ENCODE results near the gene LZTS3.
A peak's percentile ranks its signal among the peaks of the same experiment; 100 is the strongest.
"Not testable (repeated sequence)": the region's sequence is repeated elsewhere in the genome, so short reads cannot be mapped to it uniquely, and the experiment has no call there.

LZTS3 gene

GRCh38 chr20:3123542-3123941, 49.8 kb downstream of the LZTS3 start:
- no peak overlapping the region for H3K4me3 ChIP-seq (ENCODE audit: control insufficient read depth, low read depth, low read length)
- TF ChIP-seq CTCF (conservative IDR thresholded peaks at IDR 0.05; ENCODE audit: control insufficient read depth, insufficient read depth, low read depth, low read length) = no peak
- no peak for DNase-seq (ENCODE audit: low read depth)

- no peak for DNase-seq (ENCODE audit: low read depth)
- no peak for TF ChIP-seq CTCF (conservative IDR thresholded peaks at IDR 0.05; ENCODE audit: control insufficient read depth, insufficient read depth, low read depth, low read length)
- no peak overlapping the region for H3K4me3 ChIP-seq (ENCODE audit: control insufficient read depth, low read depth, low read length)
Observed at GRCh38 chr20:3121955-3122610, 51.3 kb downstream of the LZTS3 start.

GRCh38 chr20:3121271-3121911, 52.0 kb downstream of the LZTS3 start:
- no peak for DNase-seq (ENCODE audit: low read depth)
- no peak for TF ChIP-seq CTCF (conservative IDR thresholded peaks at IDR 0.05; ENCODE audit: control insufficient read depth, insufficient read depth, low read depth, low read length)
- no peak overlapping the region for H3K4me3 ChIP-seq (ENCODE audit: control insufficient read depth, low read depth, low read length)

GRCh38 chr20:3119044-3119443, 54.3 kb downstream of the LZTS3 start:
- TF ChIP-seq CTCF (conservative IDR thresholded peaks at IDR 0.05; ENCODE audit: control insufficient read depth, insufficient read depth, low read depth, low read length) = no peak

GRCh38 chr20:3117839-3118379, 55.4 kb downstream of the LZTS3 start:
- H3K4me3 ChIP-seq (ENCODE audit: control insufficient read depth, low read depth, low read length) = not testable (repeated sequence)
- peak; percentile 83 for DNase-seq (ENCODE audit: low read depth)

More at GRCh38 chr20:3119044-3119443, 54.3 kb downstream of the LZTS3 start:
- DNase-seq (ENCODE audit: low read depth) = no peak
- H3K4me3 ChIP-seq (ENCODE audit: control insufficient read depth, low read depth, low read length) = no peak overlapping the region

GRCh38 chr20:3116341-3116740, 57.0 kb downstream of the LZTS3 start:
- H3K4me3 ChIP-seq (ENCODE audit: control insufficient read depth, low read depth, low read length) = no peak overlapping the region
- DNase-seq (ENCODE audit: low read depth) = no peak
- no peak for TF ChIP-seq CTCF (conservative IDR thresholded peaks at IDR 0.05; ENCODE audit: control insufficient read depth, insufficient read depth, low read depth, low read length)

More at GRCh38 chr20:3117839-3118379, 55.4 kb downstream of the LZTS3 start:
- peak; percentile 72 for TF ChIP-seq CTCF (conservative IDR thresholded peaks at IDR 0.05; ENCODE audit: control insufficient read depth, insufficient read depth, low read depth, low read length)

All from fibroblast of mammary gland (primary cell).